ENCODE data around the gene CDIP1.

The CDIP1 gene

DNA sequence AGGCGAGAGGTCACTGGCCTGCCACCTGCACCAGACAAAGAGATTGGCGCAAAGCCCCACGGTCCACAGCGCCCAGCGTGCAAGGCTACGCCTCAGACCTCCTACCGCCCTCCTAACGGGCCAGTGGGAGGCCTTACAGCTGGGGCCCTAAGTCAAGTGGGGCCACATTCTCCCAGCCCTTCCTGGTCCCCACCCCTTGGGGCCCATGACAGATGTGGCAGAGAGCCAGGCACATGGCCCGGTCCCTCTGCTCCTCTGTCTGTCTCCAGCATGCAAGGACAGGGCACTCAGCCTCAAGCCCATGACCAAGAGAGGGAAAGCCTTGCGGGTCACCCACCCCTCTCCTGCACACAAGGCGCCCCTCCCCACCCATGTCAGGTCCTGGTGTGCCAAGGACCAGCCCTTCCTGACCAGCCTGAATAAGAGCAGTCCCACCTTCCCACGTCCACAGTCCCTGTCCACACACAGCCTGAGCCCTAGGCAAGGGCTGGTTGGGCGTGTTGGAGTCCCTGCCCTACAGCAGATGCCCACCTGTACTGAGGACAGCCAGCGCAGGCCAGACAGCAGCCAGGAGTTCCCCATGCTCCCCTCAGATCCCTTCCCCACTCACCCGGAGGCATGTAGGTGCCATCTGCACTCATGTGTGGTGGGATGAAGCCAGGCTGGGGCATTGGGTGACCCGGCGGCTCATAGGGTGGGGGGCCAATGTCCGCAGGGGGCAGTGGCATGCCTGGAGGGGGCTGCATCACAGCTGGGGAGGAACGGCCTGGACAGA lies 25.3 kb downstream of the CDIP1 start:
- no peak for DNase-seq (ENCODE audit: low read depth)

DNA sequence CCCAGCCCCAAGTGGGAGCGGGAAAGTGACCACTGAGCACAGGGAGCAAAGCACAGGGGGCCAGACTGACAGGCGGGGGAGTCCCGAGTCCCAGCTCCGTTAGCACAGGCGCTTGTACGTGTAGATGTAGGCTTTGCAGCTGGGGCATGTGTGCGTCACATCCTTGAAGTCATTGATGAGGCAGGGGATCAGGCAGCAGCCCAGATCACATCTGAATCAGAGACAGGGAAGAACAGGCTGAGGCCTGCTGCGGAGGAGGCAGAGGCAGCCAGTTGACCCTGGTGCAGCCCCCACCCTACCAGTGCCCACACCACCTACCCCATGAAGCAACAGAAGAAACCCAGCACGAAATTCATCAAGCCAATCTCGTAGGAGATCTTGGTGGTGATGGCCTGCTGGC lies 26.1 kb downstream of the CDIP1 start:
- DNase-seq (ENCODE audit: low read depth): no peak

DNA sequence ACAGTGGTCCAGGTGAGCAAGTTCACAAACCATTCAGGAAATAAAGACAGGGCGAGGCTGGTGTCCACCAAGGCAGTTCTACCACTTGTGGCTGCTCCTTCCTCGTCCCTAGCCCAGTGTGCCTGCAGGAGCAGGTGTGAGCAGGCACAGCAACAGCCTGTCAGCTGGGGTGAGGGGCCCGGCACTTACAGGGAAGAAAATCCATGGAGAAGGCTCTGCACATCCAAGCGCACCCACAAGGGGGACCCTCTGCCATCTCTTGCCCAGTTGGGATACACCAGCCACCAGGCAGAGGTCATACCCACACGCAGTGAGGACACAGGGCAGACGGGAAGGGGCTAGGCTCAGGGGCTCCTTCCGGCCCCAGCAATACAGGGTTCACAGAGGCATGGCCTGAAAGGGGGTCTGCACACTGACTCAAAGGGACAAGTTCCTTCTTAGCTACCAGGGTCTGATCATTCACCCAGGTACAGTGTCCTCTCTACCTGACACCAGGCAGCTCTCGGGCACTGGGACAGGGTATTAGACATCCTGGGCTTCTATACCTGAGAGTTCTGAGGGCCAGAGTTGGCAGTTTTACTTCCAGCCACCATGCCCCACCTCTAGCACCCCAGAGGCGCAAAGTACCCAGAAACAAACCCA lies 27.0 kb downstream of the CDIP1 start:
- DNase-seq (ENCODE audit: low read depth): no peak

DNA sequence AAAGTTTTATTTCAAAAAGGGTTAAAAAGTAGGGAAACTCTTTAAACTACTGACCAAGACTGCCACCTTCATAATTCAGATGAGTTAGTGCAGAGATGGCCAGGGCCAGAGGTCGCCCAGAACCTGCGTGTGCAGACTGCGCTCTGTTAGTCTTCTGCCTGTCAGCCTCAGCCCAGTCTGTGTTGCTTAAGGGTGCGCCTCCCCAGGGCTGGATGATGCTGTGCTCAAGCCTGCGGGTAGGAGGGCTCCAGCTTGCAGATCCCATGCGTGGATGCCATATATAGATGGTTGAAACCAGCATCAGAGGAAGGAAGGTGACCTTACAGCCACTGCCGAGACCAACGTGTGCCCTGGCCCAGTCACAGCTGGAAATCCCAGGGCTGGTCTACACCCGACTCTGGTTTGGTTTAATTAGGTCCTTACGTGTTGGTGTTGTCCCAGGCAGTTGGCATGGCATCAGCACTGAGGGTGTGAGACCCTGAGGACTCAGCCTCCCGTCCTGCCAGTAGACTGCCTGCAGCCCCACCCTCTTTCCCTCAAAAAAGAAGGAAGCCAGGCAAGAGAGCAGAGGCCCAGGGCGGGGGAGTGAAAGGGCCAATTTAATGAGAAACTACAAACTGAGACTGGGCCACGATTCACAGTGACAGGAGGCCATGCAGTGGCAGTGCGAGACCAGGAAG lies 27.7 kb downstream of the CDIP1 start:
- no peak for DNase-seq (ENCODE audit: low read depth)

DNA sequence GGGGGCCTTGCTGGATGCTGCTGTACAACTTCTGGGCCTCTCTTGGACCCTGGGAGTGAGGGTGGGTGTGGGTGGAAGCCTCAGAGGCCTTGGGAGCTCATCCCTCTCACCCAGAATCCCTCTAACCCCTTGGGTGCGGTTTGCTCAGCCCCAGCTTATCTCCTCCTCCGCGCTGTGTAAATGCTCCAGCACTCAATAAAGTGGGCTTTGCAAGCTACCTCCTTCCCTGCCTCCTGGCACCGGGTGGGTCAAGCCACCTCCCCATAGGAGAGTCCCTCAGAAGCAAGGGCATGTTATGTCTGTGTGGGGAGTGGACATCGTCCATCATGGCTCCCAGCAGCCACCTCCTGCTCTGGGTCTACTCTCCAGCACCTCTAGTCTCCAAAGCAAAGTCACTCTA lies 28.4 kb downstream of the CDIP1 start:
- no peak for DNase-seq (ENCODE audit: low read depth)

DNA sequence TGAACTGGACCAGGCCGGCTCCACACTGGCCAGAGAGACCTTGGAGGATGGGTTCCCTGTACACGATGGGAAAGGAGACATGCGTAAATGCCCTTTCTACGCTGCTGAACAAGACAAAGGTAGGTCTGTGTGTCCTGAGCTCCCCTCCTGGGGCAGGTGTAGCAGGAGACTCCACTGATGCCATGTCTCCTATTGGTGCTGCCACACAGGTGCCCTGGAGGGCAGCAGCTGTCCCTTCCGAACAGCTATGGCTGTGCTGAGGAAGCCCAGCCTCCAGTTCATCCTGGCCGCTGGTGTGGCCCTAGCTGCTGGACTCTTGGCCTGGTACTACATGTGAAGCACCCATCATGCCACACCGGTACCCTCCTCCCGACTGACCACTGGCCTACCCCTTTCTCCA lies 29.2 kb downstream of the CDIP1 start:
- DNase-seq (ENCODE audit: low read depth): no peak

DNA sequence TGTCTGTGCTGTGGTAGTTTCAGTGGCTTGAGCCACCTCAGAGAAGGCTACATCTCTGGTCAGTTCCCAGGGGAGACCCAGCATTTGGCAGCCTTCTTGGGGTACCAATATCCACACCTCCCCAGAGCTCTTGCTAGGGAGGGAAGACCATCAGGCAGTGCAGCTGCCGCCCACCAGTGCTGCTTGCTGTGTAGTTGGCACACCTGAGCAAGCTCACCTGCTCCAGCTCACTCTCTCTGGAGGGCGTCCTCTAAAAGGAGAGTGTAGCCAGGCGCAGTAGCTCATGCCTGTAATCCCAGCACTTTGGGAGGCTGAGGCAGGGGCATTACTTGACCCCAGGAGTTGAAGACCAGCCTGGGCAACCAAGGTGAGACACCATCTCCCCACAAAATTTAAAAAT lies 29.8 kb downstream of the CDIP1 start:
- no peak for DNase-seq (ENCODE audit: low read depth)

DNA sequence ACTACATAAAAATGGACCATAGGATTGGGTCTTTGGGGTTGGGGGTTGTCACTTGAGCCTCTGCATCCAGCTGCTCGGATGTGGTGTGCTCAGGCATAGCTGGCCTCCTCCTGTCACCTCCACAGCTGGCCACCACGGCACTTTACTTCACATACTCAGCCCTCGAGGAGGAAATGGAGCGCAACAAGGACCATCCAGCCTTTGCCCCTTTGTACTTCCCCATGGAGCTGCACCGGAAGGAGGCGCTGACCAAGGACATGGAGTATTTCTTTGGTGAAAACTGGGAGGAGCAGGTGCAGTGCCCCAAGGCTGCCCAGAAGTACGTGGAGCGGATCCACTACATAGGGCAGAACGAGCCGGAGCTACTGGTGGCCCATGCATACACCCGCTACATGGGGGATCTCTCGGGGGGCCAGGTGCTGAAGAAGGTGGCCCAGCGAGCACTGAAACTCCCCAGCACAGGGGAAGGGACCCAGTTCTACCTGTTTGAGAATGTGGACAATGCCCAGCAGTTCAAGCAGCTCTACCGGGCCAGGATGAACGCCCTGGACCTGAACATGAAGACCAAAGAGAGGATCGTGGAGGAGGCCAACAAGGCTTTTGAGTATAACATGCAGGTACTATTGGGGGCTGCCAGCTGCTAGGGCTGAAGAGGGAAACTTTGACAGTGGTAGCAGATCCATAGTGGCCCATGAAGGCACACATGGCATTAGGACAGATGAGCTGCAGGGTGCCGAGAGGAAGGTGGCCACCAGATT lies 30.8 kb downstream of the CDIP1 start:
- no peak for DNase-seq (ENCODE audit: low read depth)

DNA sequence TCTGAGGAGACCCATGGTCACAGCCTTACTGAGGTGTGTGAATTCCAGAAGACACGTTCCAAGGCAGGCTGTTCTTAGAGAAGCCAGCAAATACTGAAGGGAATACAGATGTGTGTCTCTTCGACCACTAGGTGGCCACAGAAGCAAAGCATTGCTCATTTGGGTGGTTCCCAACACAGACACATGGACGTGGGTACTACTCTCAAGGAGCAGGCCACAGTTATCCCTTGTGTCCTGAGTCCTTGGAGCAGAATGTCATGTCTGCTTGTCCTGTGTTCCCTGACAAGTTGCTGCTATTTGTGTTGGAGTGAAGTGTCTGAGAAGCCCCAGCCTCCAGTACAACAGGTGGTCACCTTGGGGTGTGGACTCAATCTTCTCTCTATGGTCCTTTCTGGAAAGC lies 32.1 kb downstream of the CDIP1 start:
- DNase-seq (ENCODE audit: low read depth): peak; percentile 32

DNA sequence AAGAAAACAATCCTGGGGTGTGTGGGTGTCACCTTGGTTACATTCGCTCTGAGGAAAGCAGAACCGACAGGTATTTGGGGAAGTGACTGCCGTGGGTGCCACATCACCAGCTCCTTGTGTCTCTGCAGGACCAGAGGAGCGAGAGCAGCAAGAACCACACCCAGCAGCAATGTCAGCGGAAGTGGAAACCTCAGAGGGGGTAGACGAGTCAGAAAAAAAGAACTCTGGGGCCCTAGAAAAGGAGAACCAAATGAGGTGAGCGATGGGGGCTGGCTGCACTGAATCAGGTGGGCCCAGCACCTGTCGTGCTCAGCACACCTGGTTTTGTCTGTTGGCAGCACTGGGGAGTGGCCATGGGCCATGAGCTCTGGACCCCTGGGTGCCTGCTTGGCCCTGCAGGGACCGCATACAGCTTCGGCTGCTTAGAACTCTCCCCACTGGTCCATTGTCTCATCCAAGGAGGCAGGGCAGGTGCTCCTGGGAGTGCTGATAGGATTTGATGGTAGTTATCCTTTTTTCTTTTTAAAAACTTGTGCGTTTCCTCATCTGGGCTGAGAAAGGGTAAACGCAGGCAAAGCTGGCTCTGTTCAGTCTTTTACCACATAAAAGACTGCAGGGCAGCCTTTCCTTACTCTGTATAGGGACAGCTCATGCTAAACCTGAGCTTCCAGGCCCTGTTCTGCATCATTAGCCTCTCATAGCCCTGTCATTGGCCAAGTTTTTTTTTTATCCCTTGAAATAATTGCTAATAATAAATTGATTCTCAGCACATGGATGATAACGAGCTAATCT lies 33.0 kb downstream of the CDIP1 start:
- peak; percentile 27 for DNase-seq (ENCODE audit: low read depth)

DNA sequence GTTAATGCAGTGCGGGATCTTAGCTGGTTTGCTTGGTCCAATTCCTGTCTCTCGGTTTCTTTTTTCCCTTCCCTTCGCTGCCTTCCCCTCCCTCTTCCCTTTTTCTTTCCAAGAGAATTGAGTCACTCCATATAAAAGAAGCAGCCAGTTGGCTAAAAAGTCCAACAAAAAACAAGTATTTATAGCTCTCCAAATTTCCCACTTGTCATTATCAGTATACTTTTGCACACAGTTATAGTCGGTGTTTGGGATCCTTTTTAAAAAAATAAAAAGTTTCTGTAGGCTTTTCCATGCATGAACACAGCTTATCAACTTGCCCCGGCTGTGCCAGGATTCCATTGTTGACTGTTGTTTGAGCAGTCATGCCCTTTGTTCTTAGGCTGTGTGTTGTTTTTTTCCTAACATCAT lies 37.5 kb downstream of the CDIP1 start:
- no peak for DNase-seq (ENCODE audit: low read depth)

DNA sequence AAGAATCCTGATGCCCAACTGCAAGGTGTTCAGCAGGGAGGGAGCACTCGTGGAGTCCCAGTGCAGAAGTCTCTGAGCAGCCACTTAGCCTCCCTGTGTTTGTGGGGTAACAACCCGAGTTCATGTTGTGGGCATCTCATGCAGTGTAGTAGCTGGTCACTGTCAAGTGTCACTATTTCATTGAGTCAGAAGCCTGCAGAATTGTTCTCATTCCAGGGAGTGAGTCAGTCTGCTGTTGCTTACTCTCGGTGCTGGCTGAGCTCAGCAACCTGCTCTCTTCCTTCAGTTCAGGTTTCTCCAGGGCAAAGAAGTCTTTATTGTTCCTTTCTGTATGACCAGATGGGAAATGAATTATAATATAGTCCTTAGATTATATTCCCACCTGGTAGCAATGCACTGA lies 38.3 kb downstream of the CDIP1 start:
- no peak for DNase-seq (ENCODE audit: low read depth)

DNA sequence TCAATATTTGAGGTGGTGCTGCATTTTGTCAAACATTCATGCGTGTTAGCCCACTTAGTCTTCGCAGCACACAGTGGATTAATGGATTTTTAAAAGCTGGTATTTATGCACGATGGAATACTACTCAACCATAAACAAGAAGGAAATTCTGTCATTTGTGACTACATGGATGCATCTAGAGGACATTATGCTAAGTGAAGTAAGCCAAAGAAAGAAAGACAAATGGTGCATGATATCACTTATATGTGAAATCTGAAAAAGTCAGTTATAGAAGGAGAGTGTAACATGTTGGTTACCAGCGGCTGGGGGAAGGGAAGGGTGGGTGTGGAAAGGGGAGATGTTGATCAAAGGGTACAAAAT lies 39.4 kb downstream of the CDIP1 start:
- DNase-seq (ENCODE audit: low read depth): no peak

DNA sequence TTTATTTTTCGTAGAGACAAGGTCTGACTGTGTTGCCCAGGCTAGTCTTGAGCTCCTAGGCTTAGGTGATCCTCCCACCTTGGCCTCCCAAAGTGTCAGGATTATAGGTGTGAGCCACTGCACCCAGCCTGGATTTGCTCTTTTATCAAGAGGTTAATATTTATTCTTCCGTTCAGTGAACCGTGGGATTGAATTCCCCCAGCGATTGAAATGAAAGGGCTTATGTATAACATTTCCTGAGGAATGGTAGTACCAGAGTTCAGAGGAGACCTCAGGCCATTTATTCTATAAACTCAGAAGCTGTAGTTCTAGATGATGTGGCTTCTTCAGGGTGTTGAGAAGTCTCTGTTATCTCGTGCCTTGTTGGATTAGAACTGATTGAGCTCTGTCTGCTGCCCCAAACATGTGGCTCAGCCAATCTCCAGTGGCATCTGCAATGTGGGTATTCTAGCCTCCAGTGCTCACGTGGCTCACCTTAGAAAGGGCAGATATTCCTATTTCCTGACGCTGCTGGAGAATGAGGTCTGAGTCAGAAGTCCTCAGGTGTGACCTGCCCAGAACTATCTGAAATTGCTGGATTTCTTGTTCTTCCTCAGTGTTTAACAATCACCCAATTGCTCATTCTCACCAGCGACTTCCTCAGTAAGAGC lies 39.9 kb downstream of the CDIP1 start:
- no peak for DNase-seq (ENCODE audit: low read depth)

DNA sequence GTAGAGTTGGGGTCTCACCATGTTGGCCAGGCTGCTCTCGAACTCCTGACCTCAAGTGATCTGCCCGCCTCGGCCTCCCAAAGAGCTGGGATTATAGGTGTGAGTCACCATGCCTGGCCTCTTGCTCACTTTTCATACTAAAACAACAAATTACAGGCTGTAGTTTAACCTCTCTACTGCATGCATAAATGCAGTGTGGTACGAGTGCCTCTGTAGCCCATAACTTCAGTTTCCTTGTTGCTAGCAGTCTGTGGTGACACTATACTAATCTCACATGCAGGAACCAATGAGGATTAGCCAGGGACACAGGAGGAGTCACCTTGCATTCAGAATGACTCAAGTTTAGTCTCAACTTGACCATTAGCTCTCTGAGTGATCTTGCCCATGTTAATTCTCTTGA lies 42.3 kb downstream of the CDIP1 start:
- no peak for DNase-seq (ENCODE audit: low read depth)

DNA sequence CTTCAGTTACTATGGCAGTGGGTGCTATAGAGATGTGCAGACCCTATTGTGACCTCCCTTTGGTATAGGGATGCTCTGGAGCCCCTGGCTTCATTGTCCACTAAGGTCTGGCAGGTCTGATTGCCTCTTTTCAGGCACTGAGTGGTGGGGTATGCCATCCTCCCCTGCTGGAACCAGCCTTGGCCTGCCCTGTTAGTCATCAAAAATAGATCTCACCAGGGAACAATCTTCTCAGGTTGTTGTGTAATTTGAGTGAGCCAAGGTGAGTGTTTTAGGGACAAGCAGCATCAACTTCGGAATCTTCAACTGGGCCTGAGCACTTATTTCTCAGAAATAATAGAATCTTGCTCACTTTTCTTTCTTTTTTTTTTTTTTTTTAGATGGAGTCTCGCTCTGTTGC lies 42.8 kb downstream of the CDIP1 start:
- DNase-seq (ENCODE audit: low read depth): no peak

DNA sequence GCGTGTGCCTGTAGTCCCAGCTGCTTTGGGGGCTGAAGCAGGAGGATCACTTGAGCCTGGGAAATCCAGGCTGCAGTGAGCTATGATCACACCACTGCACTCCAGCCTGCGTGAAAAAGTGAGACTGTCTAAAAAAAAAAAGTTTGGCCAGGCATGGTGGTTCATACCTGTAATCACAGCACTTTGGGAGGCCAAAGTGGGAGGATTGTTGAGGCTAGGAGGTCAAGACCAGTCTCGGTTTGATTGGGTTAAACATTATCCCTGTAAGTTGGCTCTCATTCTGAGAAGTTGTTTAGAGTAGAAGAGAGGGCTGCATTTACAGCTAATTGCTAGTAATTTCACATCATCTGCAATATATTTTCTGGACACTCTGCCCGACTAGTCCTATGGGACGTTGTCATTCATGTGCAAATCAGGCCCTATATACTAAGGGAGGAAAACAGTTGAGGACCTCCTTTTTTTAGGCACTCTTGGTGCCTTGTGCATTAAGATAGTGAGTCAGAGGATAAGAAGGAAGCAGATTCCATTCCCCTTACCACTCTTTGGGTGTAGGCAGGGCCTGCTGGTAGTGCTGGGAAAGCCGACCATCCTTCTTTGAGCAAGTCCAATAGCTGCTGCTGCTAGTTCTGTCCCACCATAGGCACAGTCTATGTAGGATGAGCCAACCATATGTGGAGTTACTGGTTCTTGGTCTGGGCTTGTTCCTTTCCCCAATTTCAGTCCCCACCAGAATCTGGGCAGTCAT lies 43.7 kb downstream of the CDIP1 start:
- no peak for DNase-seq (ENCODE audit: low read depth)

DNA sequence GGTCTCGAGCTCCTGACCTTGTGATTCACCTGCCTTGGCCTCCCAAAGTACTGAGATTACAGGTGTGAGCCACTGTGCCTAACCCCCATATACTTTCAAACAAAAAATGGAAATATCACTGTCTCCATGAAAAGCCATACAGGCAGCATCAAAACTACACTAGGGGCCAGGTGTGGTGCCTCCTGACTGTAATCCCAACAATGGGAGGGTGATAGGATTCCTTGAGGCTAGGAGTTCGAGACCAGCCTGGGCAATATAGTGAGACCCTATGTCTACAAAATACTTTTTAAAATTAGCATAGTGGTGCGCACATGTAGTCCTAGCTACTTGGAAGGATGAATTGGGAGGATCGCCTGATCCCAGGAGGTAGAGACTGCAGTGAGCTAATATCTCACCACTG lies 46.7 kb downstream of the CDIP1 start:
- DNase-seq (ENCODE audit: low read depth): no peak

DNA sequence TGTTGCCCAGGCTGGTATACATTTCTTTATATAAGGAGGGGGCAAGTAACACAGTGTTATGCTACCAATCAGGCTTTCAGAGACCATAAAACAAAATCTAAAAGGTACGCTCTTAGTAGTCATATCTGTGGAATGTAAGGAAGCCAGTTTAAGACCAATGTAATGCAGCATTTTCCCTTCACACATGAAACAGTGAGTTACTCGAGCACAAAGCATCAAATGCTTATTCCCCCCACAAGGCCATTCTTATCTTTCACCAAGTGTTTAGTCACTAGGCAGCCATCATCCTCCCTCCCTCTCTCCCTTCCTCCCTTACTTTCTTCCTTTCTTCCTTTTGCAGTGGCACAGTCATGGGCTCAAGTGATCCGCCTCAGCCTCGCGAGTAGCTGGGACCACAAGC lies 49.5 kb downstream of the CDIP1 start:
- DNase-seq (ENCODE audit: low read depth): no peak

DNA sequence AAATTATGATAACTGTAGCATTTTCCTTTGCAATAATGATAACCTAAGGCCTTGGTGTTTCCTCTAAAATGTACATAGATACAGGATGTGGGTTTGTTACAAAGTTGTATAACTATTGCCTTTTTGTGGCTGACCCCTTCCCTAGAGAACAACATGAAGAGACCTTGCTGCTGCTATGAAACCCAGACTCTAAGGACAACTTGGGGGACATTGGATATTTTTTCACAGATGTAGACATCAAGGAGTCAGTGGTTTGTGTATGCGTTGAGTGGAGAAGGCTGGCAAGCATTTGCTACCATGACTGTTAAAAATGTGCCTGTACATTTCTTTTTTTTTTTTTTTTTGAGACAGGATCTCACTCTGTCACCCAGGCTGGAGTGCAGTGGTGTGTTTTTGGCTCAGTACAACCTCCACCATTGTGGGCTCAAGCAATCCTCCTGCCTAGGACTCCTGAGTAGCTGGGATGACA lies 50.0 kb downstream of the CDIP1 start:
- no peak for DNase-seq (ENCODE audit: low read depth)

Measured in stimulated activated CD8-positive, alpha-beta memory T cell treated with anti-CD3 and anti-CD28 coated beads, Interleukin-7, amount 100 ng/mL, for 24 hours (primary cell).